ENCODE measurements around the gene HDAC2.

The HDAC2 gene

DNA sequence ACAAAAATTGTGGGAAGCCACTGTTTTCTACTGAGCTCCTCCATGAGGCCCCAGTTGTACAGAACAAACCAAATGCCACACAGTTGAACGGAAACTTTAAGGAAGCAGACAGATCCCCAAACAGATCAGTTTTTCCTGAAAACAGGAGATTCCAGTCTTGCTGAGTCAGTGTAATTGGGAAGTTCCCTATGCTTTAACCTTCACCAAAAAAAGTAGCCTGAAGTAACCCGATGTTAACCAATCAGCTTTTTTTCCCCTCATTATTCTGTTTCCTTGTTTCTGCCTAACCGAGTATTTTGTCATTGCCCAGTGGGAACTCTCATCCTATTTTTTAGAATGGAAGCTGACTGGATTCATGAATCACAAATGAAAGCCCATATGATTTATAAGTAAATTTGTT, 77.1 kb downstream of the HDAC2 start:
- H3K4me3 ChIP-seq (ENCODE audit: low read depth, low read length), result no peak overlapping the region

DNA sequence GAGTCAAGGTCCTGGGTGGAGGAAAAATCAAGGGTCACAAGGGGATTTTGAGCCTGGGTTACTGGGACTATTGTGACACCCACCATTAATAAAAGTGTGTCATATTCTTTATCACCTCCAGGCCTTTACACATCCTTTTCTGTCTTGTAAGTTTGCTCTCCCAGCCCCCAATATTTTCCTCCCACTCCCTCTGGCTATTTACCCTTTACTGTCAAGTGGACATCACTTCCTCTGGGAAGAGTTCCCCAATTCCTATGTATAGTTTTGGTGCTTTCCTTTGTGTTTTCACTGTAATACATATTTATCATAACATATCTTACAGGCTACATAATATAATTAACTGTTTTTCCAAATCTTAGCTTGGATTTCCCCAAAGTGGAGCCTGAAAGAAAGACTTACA, 77.5 kb downstream of the HDAC2 start:
- TF ChIP-seq, protein P1, sequence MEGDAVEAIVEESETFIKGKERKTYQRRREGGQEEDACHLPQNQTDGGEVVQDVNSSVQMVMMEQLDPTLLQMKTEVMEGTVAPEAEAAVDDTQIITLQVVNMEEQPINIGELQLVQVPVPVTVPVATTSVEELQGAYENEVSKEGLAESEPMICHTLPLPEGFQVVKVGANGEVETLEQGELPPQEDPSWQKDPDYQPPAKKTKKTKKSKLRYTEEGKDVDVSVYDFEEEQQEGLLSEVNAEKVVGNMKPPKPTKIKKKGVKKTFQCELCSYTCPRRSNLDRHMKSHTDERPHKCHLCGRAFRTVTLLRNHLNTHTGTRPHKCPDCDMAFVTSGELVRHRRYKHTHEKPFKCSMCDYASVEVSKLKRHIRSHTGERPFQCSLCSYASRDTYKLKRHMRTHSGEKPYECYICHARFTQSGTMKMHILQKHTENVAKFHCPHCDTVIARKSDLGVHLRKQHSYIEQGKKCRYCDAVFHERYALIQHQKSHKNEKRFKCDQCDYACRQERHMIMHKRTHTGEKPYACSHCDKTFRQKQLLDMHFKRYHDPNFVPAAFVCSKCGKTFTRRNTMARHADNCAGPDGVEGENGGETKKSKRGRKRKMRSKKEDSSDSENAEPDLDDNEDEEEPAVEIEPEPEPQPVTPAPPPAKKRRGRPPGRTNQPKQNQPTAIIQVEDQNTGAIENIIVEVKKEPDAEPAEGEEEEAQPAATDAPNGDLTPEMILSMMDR (IDR thresholded peaks at IDR 0.05; ENCODE audit: borderline replicate concordance, insufficient read depth, low read depth, low read length), result no peak
- H3K4me3 ChIP-seq (ENCODE audit: low read depth, low read length), result no peak overlapping the region

More for the DNA sequence above, 77.1 kb downstream of the HDAC2 start:
- TF ChIP-seq, protein P1 (IDR thresholded peaks at IDR 0.05; ENCODE audit: borderline replicate concordance, insufficient read depth, low read depth, low read length), result no peak

DNA sequence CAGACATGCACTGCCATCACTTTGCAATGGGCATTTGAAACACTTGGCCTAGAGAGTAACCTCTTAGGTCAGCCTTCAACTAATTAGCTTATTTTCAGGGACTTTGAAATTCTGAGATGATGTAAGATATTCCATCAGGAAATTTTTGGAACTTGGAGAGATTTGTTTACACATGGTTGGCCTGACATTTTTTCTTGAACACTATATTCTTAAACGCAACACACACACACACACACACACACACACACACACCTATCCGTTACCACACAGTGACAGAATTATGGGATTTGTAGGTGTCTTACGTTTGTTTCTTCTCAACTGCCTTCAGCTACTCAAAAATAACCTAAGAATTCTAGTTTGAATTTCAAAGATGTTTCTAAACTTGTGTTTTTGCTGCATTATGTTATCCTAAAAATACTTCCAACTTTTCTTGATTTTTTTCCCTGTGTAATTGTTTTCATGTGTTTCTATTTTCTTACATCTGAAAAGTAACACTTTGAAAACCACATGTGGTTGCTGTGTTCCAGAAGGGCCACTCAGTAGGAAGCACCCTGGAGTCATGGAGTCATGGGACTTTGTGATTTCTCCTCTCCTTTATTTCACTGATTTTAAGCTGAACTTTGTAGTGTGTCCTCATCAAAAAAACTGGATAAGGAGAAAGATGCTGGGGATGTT, 81.9 kb downstream of the HDAC2 start:
- TF ChIP-seq, protein P1 (IDR thresholded peaks at IDR 0.05; ENCODE audit: borderline replicate concordance, insufficient read depth, low read depth, low read length), result no peak
- H3K4me3 ChIP-seq (ENCODE audit: low read depth, low read length), result no peak overlapping the region

DNA sequence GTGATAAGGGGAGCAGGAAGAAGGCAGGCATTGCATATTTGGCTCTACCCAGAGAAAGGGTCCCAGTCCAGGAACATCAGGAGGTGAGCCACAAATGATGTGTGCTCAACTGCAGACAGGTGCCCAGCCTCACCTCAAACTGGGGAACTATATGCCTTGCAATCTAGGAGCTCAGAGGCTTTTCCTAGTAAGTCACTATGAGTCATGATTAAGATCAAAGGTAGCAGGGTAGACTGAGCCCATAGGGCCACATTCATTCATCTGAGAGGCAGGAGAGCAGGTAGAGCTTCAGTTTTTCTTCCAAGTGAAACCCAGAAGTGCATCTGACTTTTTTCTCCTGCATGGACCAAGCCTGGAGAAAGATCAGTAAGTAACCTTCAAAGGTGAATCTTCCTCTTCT, 82.5 kb downstream of the HDAC2 start:
- TF ChIP-seq, protein P1 (IDR thresholded peaks at IDR 0.05; ENCODE audit: borderline replicate concordance, insufficient read depth, low read depth, low read length), result no peak

DNA sequence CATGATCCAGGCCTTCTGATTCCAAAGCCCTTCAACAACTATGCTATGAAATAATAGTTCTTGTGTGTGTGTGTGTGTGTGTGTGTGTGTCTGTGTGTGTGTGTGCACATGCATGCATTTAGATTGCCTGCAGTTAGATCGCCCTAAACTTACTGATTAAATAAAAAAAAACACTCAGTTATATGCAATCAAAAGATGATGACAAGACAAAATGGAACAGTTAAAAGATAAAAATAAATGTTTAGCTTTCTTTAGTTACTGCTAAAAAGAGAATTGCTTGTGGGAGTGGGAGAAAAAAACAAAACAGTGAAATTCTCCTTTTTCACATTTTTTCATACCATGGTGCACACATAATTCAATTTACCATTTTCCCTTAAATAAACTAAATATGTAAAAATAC, 84.4 kb downstream of the HDAC2 start:
- no peak overlapping the region for H3K4me3 ChIP-seq (ENCODE audit: low read depth, low read length)
- TF ChIP-seq, protein P1 (IDR thresholded peaks at IDR 0.05; ENCODE audit: borderline replicate concordance, insufficient read depth, low read depth, low read length), result no peak

More for the DNA sequence above, 82.5 kb downstream of the HDAC2 start:
- H3K4me3 ChIP-seq (ENCODE audit: low read depth, low read length), result no peak overlapping the region

DNA sequence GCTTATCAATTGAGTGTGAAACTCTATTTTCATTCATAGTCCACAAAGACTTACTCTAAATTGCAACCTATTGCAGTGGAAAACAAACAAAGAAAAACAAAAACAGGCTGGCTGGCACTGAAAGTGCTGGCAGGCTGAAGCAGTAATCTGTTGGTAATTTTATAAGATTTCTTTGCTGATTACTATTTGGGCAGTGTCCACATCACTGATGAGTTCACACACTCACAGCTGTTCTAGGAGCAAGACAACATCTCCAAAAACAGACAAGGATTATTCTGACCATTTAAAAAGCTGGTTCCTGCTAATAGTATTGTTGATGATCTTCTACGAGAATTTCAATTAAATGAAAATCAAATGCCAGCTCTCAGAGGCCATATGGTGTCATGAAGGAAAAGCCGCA, 86.9 kb downstream of the HDAC2 start:
- H3K4me3 ChIP-seq (ENCODE audit: low read depth, low read length), result no peak overlapping the region
- TF ChIP-seq, protein P1 (IDR thresholded peaks at IDR 0.05; ENCODE audit: borderline replicate concordance, insufficient read depth, low read depth, low read length), result no peak
